ENCODE measurements around the gene DEPDC1.

DNA sequence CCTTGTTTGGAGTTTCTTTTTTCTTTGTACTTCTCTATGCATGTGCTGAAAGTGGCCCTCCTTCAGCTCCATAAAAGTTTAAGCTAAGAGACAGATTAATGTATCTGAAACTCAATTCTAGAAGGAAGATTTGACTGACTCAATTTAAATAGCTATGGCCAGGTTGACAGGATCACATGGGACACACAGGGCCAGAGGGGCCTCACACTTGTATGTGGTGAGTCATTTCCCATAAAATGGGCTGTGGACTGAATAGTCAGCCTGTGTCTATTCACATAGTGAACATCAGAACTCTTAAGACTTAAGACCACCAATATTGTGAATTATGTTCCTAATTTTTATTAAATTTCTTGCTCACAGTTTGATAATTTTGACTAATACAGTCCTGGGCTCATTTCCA is 45.7 kb upstream of the DEPDC1 start:
- TF ChIP-seq POLR2A (IDR thresholded peaks at IDR 0.05), result no peak
- TF ChIP-seq, protein P1, sequence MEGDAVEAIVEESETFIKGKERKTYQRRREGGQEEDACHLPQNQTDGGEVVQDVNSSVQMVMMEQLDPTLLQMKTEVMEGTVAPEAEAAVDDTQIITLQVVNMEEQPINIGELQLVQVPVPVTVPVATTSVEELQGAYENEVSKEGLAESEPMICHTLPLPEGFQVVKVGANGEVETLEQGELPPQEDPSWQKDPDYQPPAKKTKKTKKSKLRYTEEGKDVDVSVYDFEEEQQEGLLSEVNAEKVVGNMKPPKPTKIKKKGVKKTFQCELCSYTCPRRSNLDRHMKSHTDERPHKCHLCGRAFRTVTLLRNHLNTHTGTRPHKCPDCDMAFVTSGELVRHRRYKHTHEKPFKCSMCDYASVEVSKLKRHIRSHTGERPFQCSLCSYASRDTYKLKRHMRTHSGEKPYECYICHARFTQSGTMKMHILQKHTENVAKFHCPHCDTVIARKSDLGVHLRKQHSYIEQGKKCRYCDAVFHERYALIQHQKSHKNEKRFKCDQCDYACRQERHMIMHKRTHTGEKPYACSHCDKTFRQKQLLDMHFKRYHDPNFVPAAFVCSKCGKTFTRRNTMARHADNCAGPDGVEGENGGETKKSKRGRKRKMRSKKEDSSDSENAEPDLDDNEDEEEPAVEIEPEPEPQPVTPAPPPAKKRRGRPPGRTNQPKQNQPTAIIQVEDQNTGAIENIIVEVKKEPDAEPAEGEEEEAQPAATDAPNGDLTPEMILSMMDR (IDR thresholded peaks at IDR 0.05), result no peak
